Activated naive CD8-positive, alpha-beta T cell treated with anti-CD3 and anti-CD28 coated beads, Interleukin-2, amount 10 ng/mL, durations not matched to agents 7 days and 5 days (primary cell): ENCODE data around the gene TRRAP. TPM values are rescaled to one million over a fixed set of nuclear protein-coding genes. Genes with fewer than 3 reads are reported as not detected.

Source experiments
- ATAC-seq: fragments of 150-1000 bp; cut with Tn5 transposase; one replicate; pipeline ENCODE4 v1.10.0; 2021; ENCODE audit warnings: low read depth, moderate library complexity
- POLR2A ChIA-PET: fragments of 350-600 bp; sonication (Branson Sonifier 250); formaldehyde crosslinking; loops from one replicate; lab custom pipeline; 2021; ENCODE audit warnings: antibody characterized with exemption; lab: Charles Lee
- DNase-seq: peaks from one replicate; pipeline ENCODE4 v3.0.0; 2021
- H3K27ac Mint-ChIP-seq: one replicate; pipeline ENCODE4 v1.8.0; 2022; ENCODE audit warnings: mild to moderate bottlenecking, mixed read lengths
- H3K27me3 Mint-ChIP-seq: one replicate; pipeline ENCODE4 v1.8.0; 2022; ENCODE audit warnings: mild to moderate bottlenecking, moderate library complexity, mixed read lengths
- H3K36me3 Mint-ChIP-seq: one replicate; pipeline ENCODE4 v1.8.0; 2021; ENCODE audit warnings: mild to moderate bottlenecking, mixed read lengths
- H3K4me1 Mint-ChIP-seq: one replicate; pipeline ENCODE4 v1.8.0; 2021; ENCODE audit warnings: mixed read lengths
- H3K4me3 Mint-ChIP-seq: one replicate; pipeline ENCODE4 v1.8.0; 2022; ENCODE audit warnings: mild to moderate bottlenecking, moderate library complexity, mixed read lengths
- H3K9me3 Mint-ChIP-seq: one replicate; pipeline ENCODE4 v1.8.0; 2021; ENCODE audit warnings: mixed read lengths
- total RNA-seq, 2 experiments: library from RNA; stranded (reverse); gene quantifications; one replicate each; pipeline ENCODE4 v1.2.3, GENCODE V29; 2021

Gene TRRAP
- total RNA-seq, 2 experiments from 2014 or later: 57.4 to 60.0 TPM

DNA sequence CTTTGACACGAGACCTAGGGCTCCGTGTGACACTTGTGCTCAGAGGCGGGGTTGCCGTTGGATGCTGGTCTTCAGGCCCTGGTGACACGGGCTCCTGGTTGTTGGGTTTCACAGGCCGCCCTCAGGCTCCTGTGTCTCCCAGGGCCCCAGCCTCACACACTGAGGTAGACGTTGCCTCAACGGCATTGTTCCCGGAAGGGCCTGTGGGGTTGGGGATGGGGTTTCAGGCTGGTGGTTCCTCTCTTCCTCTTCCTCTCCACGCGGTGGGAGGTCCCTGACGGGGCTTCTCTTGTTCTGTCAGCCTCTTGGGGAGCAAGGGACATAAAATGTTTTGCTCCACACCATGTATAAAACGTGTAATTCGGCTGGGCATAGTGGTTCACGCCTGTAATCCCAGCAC lies 125.1 kb downstream of the TRRAP start:
- no peak for DNase-seq

GRCh38 chr7:99004216-99004615 lies 125.9 kb downstream of the TRRAP start:
- no peaks in the 10 kb centered on the region for H3K9me3 Mint-ChIP-seq
- H3K27me3 Mint-ChIP-seq: no peaks in the 10 kb centered on the region
- peaks cover 22% of the 10 kb centered on the region for H3K36me3 Mint-ChIP-seq

More for the DNA sequence above, 125.1 kb downstream of the TRRAP start:
- Mint-ChIP-seq H3K27me3 (no peaks in the 10 kb centered on the region), H3K9me3 (no peaks in the 10 kb centered on the region), H3K27ac (no peak overlapping the region), H3K4me3 (no peak overlapping the region), H3K36me3 (peaks cover 23% of the 10 kb centered on the region), H3K4me1 (peaks cover 23% of the 10 kb centered on the region)
- POLR2A ChIA-PET: no interaction called here
- no peak for ATAC-seq

DNA sequence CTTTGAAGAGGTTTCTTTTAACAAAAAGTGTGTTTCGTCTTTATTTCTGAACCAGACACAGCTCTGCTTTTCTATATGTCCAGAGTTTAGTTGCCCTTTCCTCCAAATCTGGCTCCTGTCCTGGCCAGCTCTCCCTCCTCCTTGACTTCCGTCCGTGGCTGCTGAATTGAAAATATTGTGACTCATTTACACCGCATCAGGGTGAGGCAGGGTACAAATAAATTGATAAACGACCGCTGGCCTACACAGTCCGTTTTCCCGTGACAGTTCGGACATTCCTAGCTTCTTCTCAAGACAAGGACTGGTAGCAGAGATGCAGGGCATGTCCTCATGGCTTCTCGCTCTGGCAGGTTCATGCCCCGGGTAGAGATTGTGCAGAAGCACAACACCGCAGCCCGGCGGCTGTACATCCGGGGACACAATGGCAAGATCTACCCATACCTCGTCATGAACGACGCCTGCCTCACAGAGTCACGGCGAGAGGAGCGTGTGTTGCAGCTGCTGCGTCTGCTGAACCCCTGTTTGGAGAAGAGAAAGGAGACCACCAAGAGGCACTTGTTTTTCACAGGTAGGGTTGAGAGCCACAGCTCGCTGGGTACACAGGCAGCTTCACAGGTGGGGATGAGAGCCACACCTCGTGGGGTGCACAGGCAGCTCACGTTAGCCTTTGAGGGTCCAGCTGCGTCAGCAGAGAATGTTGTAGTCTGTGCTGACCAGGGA lies 126.6 kb downstream of the TRRAP start:
- DNase-seq: no peak

More at GRCh38 chr7:99004216-99004615, 125.9 kb downstream of the TRRAP start:
- H3K27ac Mint-ChIP-seq: no peak overlapping the region
- POLR2A ChIA-PET: no interaction called here
- peaks cover 21% of the 10 kb centered on the region for H3K4me1 Mint-ChIP-seq
- no peak overlapping the region for H3K4me3 Mint-ChIP-seq
- no peak for ATAC-seq
- no peak for DNase-seq

DNA sequence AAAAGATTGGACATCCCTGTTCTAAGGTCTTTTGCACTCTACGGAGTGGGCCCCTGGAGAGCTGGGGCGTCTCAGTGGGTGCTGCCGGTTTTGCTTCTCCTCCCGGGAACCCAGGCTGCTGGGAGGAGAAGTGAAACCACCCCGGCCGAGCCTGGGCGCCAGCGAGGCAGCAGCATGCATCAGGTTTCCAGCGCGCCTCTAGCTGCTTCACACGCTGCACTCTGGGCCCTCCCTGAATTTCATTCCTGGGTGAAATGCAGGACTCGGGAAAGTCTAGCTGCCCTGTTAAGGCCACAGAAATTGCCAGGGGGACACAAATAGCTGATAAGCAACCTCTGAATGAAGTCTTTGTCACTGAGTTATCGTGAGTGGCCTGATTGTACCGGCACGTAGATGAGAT lies 127.4 kb downstream of the TRRAP start:
- peaks cover 17% of the 10 kb centered on the region for H3K4me1 Mint-ChIP-seq
- H3K27me3 Mint-ChIP-seq: no peaks in the 10 kb centered on the region
- H3K9me3 Mint-ChIP-seq: no peaks in the 10 kb centered on the region
- POLR2A ChIA-PET: no interaction called here
- no peak overlapping the region for H3K27ac Mint-ChIP-seq
- peaks cover 23% of the 10 kb centered on the region for H3K36me3 Mint-ChIP-seq
- DNase-seq (no peak), ATAC-seq (no peak)
- H3K4me3 Mint-ChIP-seq: no peak overlapping the region

More for the DNA sequence above, 126.6 kb downstream of the TRRAP start:
- ATAC-seq: no peak
- no peaks in the 10 kb centered on the region for H3K9me3 Mint-ChIP-seq
- peaks cover 18% of the 10 kb centered on the region for H3K36me3 Mint-ChIP-seq
- no peak overlapping the region for H3K27ac Mint-ChIP-seq
- POLR2A ChIA-PET: no interaction called here
- H3K27me3 Mint-ChIP-seq: no peaks in the 10 kb centered on the region
- H3K4me1 Mint-ChIP-seq: peaks cover 18% of the 10 kb centered on the region
- H3K4me3 Mint-ChIP-seq: no peak overlapping the region

DNA sequence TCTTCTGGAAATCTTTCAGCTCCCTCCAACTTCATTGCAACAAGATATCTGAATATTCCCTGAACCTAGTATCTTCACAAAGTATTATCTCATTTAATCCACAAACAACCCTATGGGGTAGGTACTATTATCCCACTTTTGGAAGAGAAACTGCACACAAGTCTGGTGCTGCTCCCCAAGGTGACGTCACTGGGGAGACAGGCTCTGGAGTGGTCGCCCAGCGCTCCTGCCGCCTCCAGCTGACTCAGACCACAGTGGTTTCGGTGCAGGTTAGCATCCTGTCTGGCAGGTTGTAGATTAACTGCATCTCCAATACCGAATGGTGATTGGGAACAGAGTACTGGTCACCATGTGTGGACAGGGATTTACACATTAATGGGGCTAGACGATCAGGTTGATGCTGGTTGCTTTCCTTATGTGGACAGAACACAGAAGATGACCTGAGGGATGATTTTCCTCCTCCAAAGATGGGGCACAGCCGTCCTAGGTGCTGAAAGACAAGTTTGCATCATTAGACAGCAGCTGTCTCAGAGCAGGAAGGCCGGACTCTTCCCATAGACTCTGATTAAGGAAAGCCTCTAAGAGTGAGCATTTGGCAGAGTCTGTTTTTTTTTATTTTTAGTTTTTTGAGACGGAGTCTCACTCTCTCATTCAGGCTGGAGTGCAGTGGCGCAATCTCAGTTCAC lies 128.6 kb downstream of the TRRAP start:
- DNase-seq (no peak), ATAC-seq (no peak)
- H3K27ac Mint-ChIP-seq: no peak overlapping the region
- peaks cover 21% of the 10 kb centered on the region for H3K36me3 Mint-ChIP-seq
- POLR2A ChIA-PET: interaction anchor here (0.7 kb wide), 1 partner anchor 494 kb away, joined by 3 read pairs; no protein-coding TSS in a partner anchor
- H3K27me3 Mint-ChIP-seq: no peaks in the 10 kb centered on the region
- H3K4me1 Mint-ChIP-seq: peaks cover 9% of the 10 kb centered on the region
- H3K4me3 Mint-ChIP-seq: no peak overlapping the region
- no peaks in the 10 kb centered on the region for H3K9me3 Mint-ChIP-seq

DNA sequence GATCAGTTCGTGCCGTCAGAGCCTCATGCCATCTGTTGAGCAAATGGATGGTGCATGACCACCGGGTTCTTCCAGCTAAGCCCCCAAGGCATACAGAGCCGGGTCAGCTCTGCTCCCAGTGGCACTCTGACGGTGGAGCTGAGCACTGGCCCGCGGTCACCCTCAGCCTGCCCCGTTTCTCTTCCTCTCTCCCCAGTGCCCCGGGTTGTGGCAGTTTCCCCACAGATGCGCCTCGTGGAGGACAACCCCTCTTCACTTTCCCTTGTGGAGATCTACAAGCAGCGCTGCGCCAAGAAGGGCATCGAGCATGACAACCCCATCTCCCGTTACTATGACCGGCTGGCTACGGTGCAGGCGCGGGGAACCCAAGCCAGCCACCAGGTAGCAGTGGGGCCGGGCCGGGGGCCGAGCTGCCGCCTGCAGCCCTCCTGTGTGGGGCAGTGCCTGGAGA lies 129.9 kb downstream of the TRRAP start:
- Mint-ChIP-seq H3K4me1 (peaks cover 2% of the 10 kb centered on the region), H3K27ac (no peak overlapping the region), H3K27me3 (no peaks in the 10 kb centered on the region), H3K4me3 (no peak overlapping the region), H3K9me3 (no peaks in the 10 kb centered on the region), H3K36me3 (peaks cover 21% of the 10 kb centered on the region)
- DNase-seq (no peak), ATAC-seq (no peak)
- POLR2A ChIA-PET: no interaction called here

DNA sequence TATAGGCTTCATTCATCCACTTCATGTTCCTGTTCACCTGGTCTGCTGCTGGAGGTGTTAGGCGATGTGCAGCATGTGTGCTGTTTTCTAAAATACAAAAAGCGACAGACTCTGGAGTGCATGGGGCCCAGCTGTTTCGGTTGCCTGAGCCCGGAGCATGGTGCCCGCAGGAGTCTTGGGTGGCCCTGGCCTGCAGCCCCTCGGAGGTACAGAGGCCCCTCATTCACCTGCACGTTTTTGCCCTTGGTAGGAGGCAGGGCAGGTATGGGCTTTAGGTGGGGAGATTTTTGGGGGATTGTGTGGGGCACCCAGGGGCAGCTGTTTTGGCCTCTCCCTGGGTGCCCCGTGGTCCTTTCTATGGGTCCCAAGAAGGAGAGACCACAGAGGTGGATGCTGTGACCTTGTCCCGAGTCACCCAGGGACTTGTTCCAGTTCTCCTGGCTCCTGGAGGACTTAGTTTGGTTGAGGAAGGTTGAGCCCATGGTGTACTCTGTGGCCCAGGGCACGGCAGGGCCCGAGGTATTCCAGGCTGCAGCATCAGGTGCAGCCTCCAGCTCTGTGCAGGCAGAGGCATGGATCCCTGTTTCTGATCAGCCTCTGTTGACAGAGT lies 130.7 kb downstream of the TRRAP start:
- Mint-ChIP-seq H3K36me3 (peaks cover 21% of the 10 kb centered on the region), H3K4me1 (peaks cover 2% of the 10 kb centered on the region), H3K4me3 (no peak overlapping the region), H3K27ac (no peak overlapping the region), H3K9me3 (no peaks in the 10 kb centered on the region), H3K27me3 (no peaks in the 10 kb centered on the region)
- POLR2A ChIA-PET: no interaction called here
- ATAC-seq: no peak
- DNase-seq: no peak

- H3K36me3 Mint-ChIP-seq: peaks cover 20% of the 10 kb centered on the region
- POLR2A ChIA-PET: no interaction called here
- H3K27me3 Mint-ChIP-seq: no peaks in the 10 kb centered on the region
- DNase-seq (no peak), ATAC-seq (no peak)
- H3K4me3 Mint-ChIP-seq: no peak overlapping the region
- H3K9me3 Mint-ChIP-seq: no peaks in the 10 kb centered on the region
- no peak overlapping the region for H3K27ac Mint-ChIP-seq
- peaks cover 2% of the 10 kb centered on the region for H3K4me1 Mint-ChIP-seq
Measured at GRCh38 chr7:99010281-99010680, 131.9 kb downstream of the TRRAP start.

DNA sequence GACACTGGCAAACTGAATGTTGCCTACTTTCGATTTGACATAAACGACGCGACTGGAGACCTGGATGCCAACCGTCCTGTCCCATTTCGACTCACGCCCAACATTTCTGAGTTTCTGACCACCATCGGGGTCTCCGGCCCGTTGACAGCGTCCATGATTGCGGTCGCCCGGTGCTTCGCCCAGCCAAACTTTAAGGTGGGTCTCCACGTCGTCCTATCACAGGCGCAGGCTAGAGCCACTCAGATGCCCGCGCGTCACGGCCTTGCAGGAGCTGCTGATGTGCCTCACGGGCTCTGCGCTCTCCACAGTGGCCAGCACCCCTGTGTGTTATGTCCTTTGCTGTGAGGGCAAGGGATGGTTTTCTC lies 133.0 kb downstream of the TRRAP start:
- no peaks in the 10 kb centered on the region for H3K27me3 Mint-ChIP-seq
- no peak overlapping the region for H3K27ac Mint-ChIP-seq
- peaks cover 4% of the 10 kb centered on the region for H3K4me1 Mint-ChIP-seq
- H3K4me3 Mint-ChIP-seq: no peak overlapping the region
- DNase-seq: no peak
- POLR2A ChIA-PET: no interaction called here
- peaks cover 28% of the 10 kb centered on the region for H3K36me3 Mint-ChIP-seq
- no peak for ATAC-seq
- H3K9me3 Mint-ChIP-seq: peaks cover under 1% of the 10 kb centered on the region

- POLR2A ChIA-PET: no interaction called here
Measured at GRCh38 chr7:99011706-99012404, 133.5 kb downstream of the TRRAP start.

DNA sequence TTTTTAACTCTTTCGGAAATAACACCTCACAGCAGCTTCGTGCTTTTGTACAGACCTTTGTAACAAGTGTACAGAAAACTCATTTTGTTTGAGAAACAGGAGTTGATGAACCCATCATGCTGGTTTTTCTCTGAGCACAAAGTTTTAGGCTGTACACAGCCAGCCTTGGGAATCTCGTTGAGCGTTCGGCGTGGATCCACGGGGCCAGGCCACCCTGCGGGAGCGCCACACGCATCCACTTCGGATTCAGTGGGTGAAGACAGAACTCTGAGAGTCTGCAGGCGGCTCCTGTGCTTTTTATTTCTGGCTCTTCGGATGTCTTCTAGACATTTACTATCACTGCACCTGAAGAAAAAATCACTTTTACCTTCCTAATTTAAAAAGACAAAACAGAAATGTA lies 134.4 kb downstream of the TRRAP start:
- H3K4me1 Mint-ChIP-seq: peaks cover 2% of the 10 kb centered on the region
- POLR2A ChIA-PET: no interaction called here
- no peaks in the 10 kb centered on the region for H3K27me3 Mint-ChIP-seq
- H3K9me3 Mint-ChIP-seq: peaks cover 1% of the 10 kb centered on the region
- H3K4me3 Mint-ChIP-seq: no peak overlapping the region
- peak; percentile 12 for DNase-seq
- H3K36me3 Mint-ChIP-seq: peaks cover 31% of the 10 kb centered on the region
- H3K27ac Mint-ChIP-seq: no peak overlapping the region
- ATAC-seq: no peak

More at GRCh38 chr7:99011706-99012404, 133.5 kb downstream of the TRRAP start:
- Mint-ChIP-seq H3K36me3 (peaks cover 29% of the 10 kb centered on the region), H3K4me1 (peaks cover 2% of the 10 kb centered on the region), H3K27me3 (no peaks in the 10 kb centered on the region), H3K27ac (no peak overlapping the region), H3K9me3 (peaks cover 1% of the 10 kb centered on the region), H3K4me3 (no peak overlapping the region)
- ATAC-seq (no peak), DNase-seq (peak; percentile 23)

DNA sequence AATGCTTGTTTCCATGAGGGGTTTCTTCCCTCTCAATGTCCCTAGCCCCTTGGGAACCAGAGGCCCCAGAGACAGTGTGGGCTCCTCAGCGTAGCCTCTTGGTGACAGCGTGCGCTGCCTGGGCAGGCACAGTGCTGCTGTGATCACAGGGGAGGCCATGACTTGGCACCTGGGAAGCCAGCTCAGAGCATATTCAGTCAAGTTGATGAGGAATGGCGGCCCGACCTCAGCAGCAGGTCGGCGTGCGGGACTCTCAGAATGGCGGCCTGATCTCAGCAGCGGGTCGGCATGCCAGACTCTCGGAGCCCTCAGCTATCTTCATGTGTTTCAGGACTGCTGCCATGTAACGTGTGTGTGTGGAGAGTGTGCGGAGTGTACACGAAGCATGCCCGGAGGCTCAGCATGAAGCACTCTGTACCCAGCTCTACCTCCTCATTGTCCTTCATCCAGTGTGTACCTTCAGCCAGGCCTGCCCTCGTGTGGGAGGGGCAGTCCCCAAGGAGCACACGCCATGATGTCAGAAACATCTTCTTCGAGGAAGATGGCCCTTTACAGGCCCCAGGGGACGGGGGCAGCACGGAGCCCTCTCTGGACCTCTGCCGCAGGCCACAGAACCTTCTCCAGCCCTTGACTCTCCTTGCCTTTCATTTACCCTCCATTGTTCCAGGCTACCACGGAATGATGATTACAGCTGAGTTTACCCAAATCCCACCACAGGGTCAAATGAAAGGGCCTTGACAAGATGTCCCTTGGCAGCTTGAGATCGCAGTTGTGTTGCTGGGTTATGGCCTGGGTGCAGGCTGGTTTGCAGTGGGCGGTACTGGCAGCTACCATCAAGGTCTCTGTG lies 135.2 kb downstream of the TRRAP start:
- Mint-ChIP-seq H3K36me3 (peaks cover 33% of the 10 kb centered on the region), H3K9me3 (peaks cover 1% of the 10 kb centered on the region), H3K4me1 (peaks cover 2% of the 10 kb centered on the region), H3K27me3 (no peaks in the 10 kb centered on the region), H3K27ac (no peak overlapping the region), H3K4me3 (no peak overlapping the region)
- DNase-seq (peak; percentile 23), ATAC-seq (no peak)
- POLR2A ChIA-PET: interaction anchor here (1.2 kb wide), 1 partner anchor 12 kb away, joined by 3 read pairs; no protein-coding TSS in a partner anchor
